Astrocyte of the cerebellum (primary cell): ENCODE results near the gene PHKG2.
A peak's percentile ranks its signal among the peaks of the same experiment; 100 is the strongest.

Source experiments
- DNase-seq: peaks from one replicate; pipeline ENCODE4 v3.0.0-alpha.2; 2011; ENCODE audit warnings: low read depth
- H3K4me3 ChIP-seq: 2 replicates; pipeline ENCODE4 v1.5.1; 2011; ENCODE audit warnings: mild to moderate bottlenecking, low read depth, low read length, moderate library complexity
- CTCF ChIP-seq: IDR thresholded peaks from 2 replicates; pipeline ENCODE4 v1.5.1; 2012; ENCODE audit warnings: low read length, low read depth, moderate library complexity, mild to moderate bottlenecking; ENCODE audit errors: missing control alignments
- in situ Hi-C: cut with HindIII; loops from 2 replicates; pipeline ENCODE4 v1.10.0; 2017; ENCODE audit warnings: low sequenced_read_pairs

Gene PHKG2

GRCh38 chr16:30784215-30784614, 36.0 kb downstream of the PHKG2 start:
- in situ Hi-C loops = loop anchor here (10.0 kb wide), 1 partner anchor 91 kb away; no protein-coding TSS in a partner anchor

GRCh38 chr16:30785126-30786106, 37.2 kb downstream of the PHKG2 start:
- peak overlapping the region; percentile 96 for H3K4me3 ChIP-seq
- in situ Hi-C loops = loop anchor here (10.0 kb wide), 1 partner anchor 89 kb away; no protein-coding TSS in a partner anchor
- DNase-seq = no peak
- TF ChIP-seq CTCF = no peak

More at GRCh38 chr16:30784215-30784614, 36.0 kb downstream of the PHKG2 start:
- TF ChIP-seq CTCF = no peak
- no peak overlapping the region for H3K4me3 ChIP-seq
- DNase-seq = no peak

GRCh38 chr16:30786115-30786935, 38.1 kb downstream of the PHKG2 start:
- DNase-seq = no peak
- H3K4me3 ChIP-seq = peak overlapping the region; percentile 96
- TF ChIP-seq CTCF = no peak
- in situ Hi-C loops = loop anchor here (10.0 kb wide), 1 partner anchor 88 kb away; no protein-coding TSS in a partner anchor

DNA sequence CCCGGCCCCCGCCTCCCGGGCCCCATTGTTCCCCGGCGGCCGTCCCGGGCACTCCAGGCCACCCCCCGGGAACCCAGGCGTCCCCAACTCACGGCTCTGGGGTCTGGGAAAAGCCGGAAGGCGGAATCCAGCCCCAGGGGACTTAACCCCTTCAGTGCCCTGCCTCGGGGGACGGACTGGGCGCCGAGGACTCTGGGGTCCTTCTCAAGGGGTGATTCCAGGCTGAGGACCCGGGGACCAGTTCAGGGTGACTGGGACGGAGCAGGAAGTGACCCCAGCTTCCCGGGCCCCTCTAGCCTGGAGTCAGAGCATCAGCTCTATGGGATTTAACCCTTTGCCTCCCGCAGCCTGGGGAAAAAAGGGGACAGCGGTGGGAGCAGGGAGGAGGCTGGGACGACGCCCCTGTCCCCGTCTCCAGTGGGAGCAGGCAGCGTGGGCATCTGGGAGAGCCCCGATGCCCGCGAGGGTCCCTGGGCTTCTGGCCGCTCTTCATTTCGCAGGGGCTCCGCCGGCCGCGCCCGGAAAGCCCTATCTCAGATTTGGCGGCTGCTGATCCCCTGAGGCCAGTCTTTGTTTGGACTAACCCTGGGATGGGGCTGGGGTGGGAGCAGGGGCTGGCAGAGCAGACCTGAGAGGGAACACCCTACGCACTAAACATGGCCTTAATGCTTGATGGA, 38.8 kb downstream of the PHKG2 start, which contains the start of gene ZNF629:
TSS of gene ZNF629 (minus strand) at position 270 of the 677 bp plus-strand sequence. CDS start 2,723 bp downstream, outside the sequence.
- in situ Hi-C loops = loop anchor here (10.0 kb wide), 1 partner anchor 88 kb away; no protein-coding TSS in a partner anchor
- peak within 1 kb of the TSS; percentile 96 for H3K4me3 ChIP-seq
- no peak for DNase-seq
- no peak for TF ChIP-seq CTCF

- TF ChIP-seq CTCF = no peak
- DNase-seq = no peak
These were observed 39.6 kb downstream of the PHKG2 start for GRCh38 chr16:30787613-30788378.

More at GRCh38 chr16:30787613-30788378, 39.6 kb downstream of the PHKG2 start:
- in situ Hi-C loops = loop anchor here (10.0 kb wide), 1 partner anchor 87 kb away; no protein-coding TSS in a partner anchor
- H3K4me3 ChIP-seq = peak overlapping the region; percentile 96
